ENCODE data around the gene ZNF775.

Gene ZNF775

GRCh38 chr7:150420987-150421674 lies 42.0 kb downstream of the ZNF775 start:
- no peak overlapping the region for H3K14ac ChIP-seq (ENCODE audit: low read length in 2 of 2)
- no peak overlapping the region for H3K23ac ChIP-seq (ENCODE audit: low read length in 2 of 2)
- no peak overlapping the region for H4K91ac ChIP-seq (ENCODE audit: low read length)
- H2BK120ac ChIP-seq (ENCODE audit: low read depth, low read length), result no peak overlapping the region
- no peak overlapping the region for H2AK5ac ChIP-seq (ENCODE audit: low read length, severe bottlenecking)
- H3K27me3 ChIP-seq (ENCODE audit: control insufficient read depth in 1 of 2, insufficient read depth in 1 of 2, low read length in 2 of 2), result no peaks in the 10 kb centered on the region
- no peak overlapping the region for H3K4me3 ChIP-seq (ENCODE audit: insufficient read depth in 1 of 2, low read depth in 1 of 2, low read length in 2 of 2)
- H3K27ac ChIP-seq (ENCODE audit: low read length, poor library complexity, severe bottlenecking), result no peak overlapping the region
- 22% methylated on average over 26 of the region's 27 CpGs for WGBS
- H3K4ac ChIP-seq (ENCODE audit: low read depth in 1 of 2, low read length in 2 of 2), result no peak overlapping the region
- DNase-seq, result peak; percentile 72
- no peak overlapping the region for H2BK15ac ChIP-seq (ENCODE audit: low read depth, poor library complexity, severe bottlenecking)
- H3K4me2 ChIP-seq (ENCODE audit: low read length, poor library complexity, severe bottlenecking), result no peak overlapping the region
- H2AFZ ChIP-seq (ENCODE audit: low read depth, low read length), result no peak overlapping the region
- H3K18ac ChIP-seq (ENCODE audit: low read depth in 1 of 2, low read length in 2 of 2), result no peak overlapping the region
- H3K4me1 ChIP-seq (ENCODE audit: control insufficient read depth, insufficient read depth, low read depth, low read length), result no peaks in the 10 kb centered on the region
- H2BK12ac ChIP-seq (ENCODE audit: low read length in 2 of 2), result no peak overlapping the region
- H3K9ac ChIP-seq (ENCODE audit: low read length), result peak overlapping the region; percentile 24
- no peak overlapping the region for H4K8ac ChIP-seq (ENCODE audit: low read length)
- no peaks in the 10 kb centered on the region for H3K79me1 ChIP-seq (replicated peaks; ENCODE audit: low read length, poor library complexity, severe bottlenecking)
- H2BK5ac ChIP-seq (ENCODE audit: low read depth, low read length, poor library complexity, severe bottlenecking), result no peak overlapping the region
- no peaks in the 10 kb centered on the region for H3K9me3 ChIP-seq (ENCODE audit: control insufficient read depth, low read length)
- no peaks in the 10 kb centered on the region for H3K36me3 ChIP-seq (ENCODE audit: control insufficient read depth in 1 of 2, insufficient read depth in 2 of 2, low read depth in 1 of 2, low read length in 2 of 2)

- Histone ChIP-seq H3K27me3 (ENCODE audit: control insufficient read depth in 1 of 2, insufficient read depth in 1 of 2, low read length in 2 of 2) (no peaks in the 10 kb centered on the region), H3K18ac (ENCODE audit: low read depth in 1 of 2, low read length in 2 of 2) (no peak overlapping the region), H3K4me3 (ENCODE audit: insufficient read depth in 1 of 2, low read depth in 1 of 2, low read length in 2 of 2) (no peak overlapping the region), H3K9me3 (ENCODE audit: control insufficient read depth, low read length) (no peaks in the 10 kb centered on the region), H3K4me1 (ENCODE audit: control insufficient read depth, insufficient read depth, low read depth, low read length) (no peaks in the 10 kb centered on the region), H3K23ac (ENCODE audit: low read length in 2 of 2) (no peak overlapping the region), H3K4me2 (ENCODE audit: low read length, poor library complexity, severe bottlenecking) (no peak overlapping the region), H3K27ac (ENCODE audit: low read length, poor library complexity, severe bottlenecking) (no peak overlapping the region), H2BK5ac (ENCODE audit: low read depth, low read length, poor library complexity, severe bottlenecking) (no peak overlapping the region), H2AFZ (ENCODE audit: low read depth, low read length) (no peak overlapping the region), H3K9ac (ENCODE audit: low read length) (no peak overlapping the region), H2BK12ac (ENCODE audit: low read length in 2 of 2) (no peak overlapping the region), H3K36me3 (ENCODE audit: control insufficient read depth in 1 of 2, insufficient read depth in 2 of 2, low read depth in 1 of 2, low read length in 2 of 2) (no peaks in the 10 kb centered on the region), H3K14ac (ENCODE audit: low read length in 2 of 2) (no peak overlapping the region), H2BK120ac (ENCODE audit: low read depth, low read length) (no peak overlapping the region), H4K8ac (ENCODE audit: low read length) (no peak overlapping the region), H3K79me1 (replicated peaks; ENCODE audit: low read length, poor library complexity, severe bottlenecking) (no peaks in the 10 kb centered on the region), H3K4ac (ENCODE audit: low read depth in 1 of 2, low read length in 2 of 2) (no peak overlapping the region), H4K91ac (ENCODE audit: low read length) (no peak overlapping the region), H2BK15ac (ENCODE audit: low read depth, poor library complexity, severe bottlenecking) (no peak overlapping the region), H2AK5ac (ENCODE audit: low read length, severe bottlenecking) (no peak overlapping the region)
- WGBS, result 80% methylated on average over 13 of the region's 17 CpGs
- no peak for DNase-seq
Measured at GRCh38 chr7:150421831-150422230, 42.7 kb downstream of the ZNF775 start.

GRCh38 chr7:150425670-150426069 lies 46.5 kb downstream of the ZNF775 start:
- Histone ChIP-seq H2BK120ac (ENCODE audit: low read depth, low read length) (no peak overlapping the region), H3K27ac (ENCODE audit: low read length, poor library complexity, severe bottlenecking) (no peak overlapping the region), H3K18ac (ENCODE audit: low read depth in 1 of 2, low read length in 2 of 2) (no peak overlapping the region), H3K9ac (ENCODE audit: low read length) (no peak overlapping the region), H2BK5ac (ENCODE audit: low read depth, low read length, poor library complexity, severe bottlenecking) (no peak overlapping the region), H2AK5ac (ENCODE audit: low read length, severe bottlenecking) (no peak overlapping the region), H3K36me3 (ENCODE audit: control insufficient read depth in 1 of 2, insufficient read depth in 2 of 2, low read depth in 1 of 2, low read length in 2 of 2) (no peaks in the 10 kb centered on the region), H3K27me3 (ENCODE audit: control insufficient read depth in 1 of 2, insufficient read depth in 1 of 2, low read length in 2 of 2) (peaks cover 0 to 5% of the 10 kb centered on the region in 2 experiments), H3K4ac (ENCODE audit: low read depth in 1 of 2, low read length in 2 of 2) (no peak overlapping the region), H2BK12ac (ENCODE audit: low read length in 2 of 2) (no peak overlapping the region), H3K79me1 (replicated peaks; ENCODE audit: low read length, poor library complexity, severe bottlenecking) (no peaks in the 10 kb centered on the region), H3K9me3 (ENCODE audit: control insufficient read depth, low read length) (no peaks in the 10 kb centered on the region), H3K23ac (ENCODE audit: low read length in 2 of 2) (no peak overlapping the region), H4K91ac (ENCODE audit: low read length) (no peak overlapping the region), H3K14ac (ENCODE audit: low read length in 2 of 2) (no peak overlapping the region), H3K4me1 (ENCODE audit: control insufficient read depth, insufficient read depth, low read depth, low read length) (peaks cover 16% of the 10 kb centered on the region), H2BK15ac (ENCODE audit: low read depth, poor library complexity, severe bottlenecking) (no peak overlapping the region), H3K4me2 (ENCODE audit: low read length, poor library complexity, severe bottlenecking) (no peak overlapping the region), H4K8ac (ENCODE audit: low read length) (no peak overlapping the region), H3K4me3 (ENCODE audit: insufficient read depth in 1 of 2, low read depth in 1 of 2, low read length in 2 of 2) (no peak overlapping the region), H2AFZ (ENCODE audit: low read depth, low read length) (no peak overlapping the region)
- WGBS, result 70% methylated on average over 4 of the region's 4 CpGs
- no peak for DNase-seq

- no peak overlapping the region for H2AK5ac ChIP-seq (ENCODE audit: low read length, severe bottlenecking)
- no peak overlapping the region for H2BK5ac ChIP-seq (ENCODE audit: low read depth, low read length, poor library complexity, severe bottlenecking)
- peaks cover 16% of the 10 kb centered on the region for H3K4me1 ChIP-seq (ENCODE audit: control insufficient read depth, insufficient read depth, low read depth, low read length)
- no peak overlapping the region for H2BK12ac ChIP-seq (ENCODE audit: low read length in 2 of 2)
- H3K36me3 ChIP-seq (ENCODE audit: control insufficient read depth in 1 of 2, insufficient read depth in 2 of 2, low read depth in 1 of 2, low read length in 2 of 2), result no peaks in the 10 kb centered on the region
- peaks cover 0 to 20% of the 10 kb centered on the region in 2 experiments for H3K27me3 ChIP-seq (ENCODE audit: control insufficient read depth in 1 of 2, insufficient read depth in 1 of 2, low read length in 2 of 2)
- H3K4me2 ChIP-seq (ENCODE audit: low read length, poor library complexity, severe bottlenecking), result peak overlapping the region; percentile 3
- H3K4me3 ChIP-seq (ENCODE audit: insufficient read depth in 1 of 2, low read depth in 1 of 2, low read length in 2 of 2), result no peak overlapping the region
- no peak overlapping the region for H4K8ac ChIP-seq (ENCODE audit: low read length)
- peak overlapping the region; percentile 58 for H3K27ac ChIP-seq (ENCODE audit: low read length, poor library complexity, severe bottlenecking)
- DNase-seq, result peak; percentile 86
- H3K23ac ChIP-seq (ENCODE audit: low read length in 2 of 2), result no peak overlapping the region
- no peak overlapping the region for H3K18ac ChIP-seq (ENCODE audit: low read depth in 1 of 2, low read length in 2 of 2)
- H3K4ac ChIP-seq (ENCODE audit: low read depth in 1 of 2, low read length in 2 of 2), result no peak overlapping the region
- H3K9me3 ChIP-seq (ENCODE audit: control insufficient read depth, low read length), result no peaks in the 10 kb centered on the region
- no peak overlapping the region for H2BK15ac ChIP-seq (ENCODE audit: low read depth, poor library complexity, severe bottlenecking)
- H2BK120ac ChIP-seq (ENCODE audit: low read depth, low read length), result no peak overlapping the region
- no peak overlapping the region for H2AFZ ChIP-seq (ENCODE audit: low read depth, low read length)
- WGBS, result 26% methylated on average over 11 of the region's 11 CpGs
- no peaks in the 10 kb centered on the region for H3K79me1 ChIP-seq (replicated peaks; ENCODE audit: low read length, poor library complexity, severe bottlenecking)
- H3K14ac ChIP-seq (ENCODE audit: low read length in 2 of 2), result no peak overlapping the region
- no peak overlapping the region for H4K91ac ChIP-seq (ENCODE audit: low read length)
- no peak overlapping the region for H3K9ac ChIP-seq (ENCODE audit: low read length)
Measured at GRCh38 chr7:150428671-150429451, 49.7 kb downstream of the ZNF775 start.

Data from mesenchymal stem cell (in vitro differentiated cells and primary cell).